Suppressor macrophage treated with lipopolysaccharide for 1 hour (primary cell): Measurements from ENCODE around the gene DPP10.

ENCODE experiments used
- DNase-seq, 3 donors: peaks; one replicate each; pipeline ENCODE4 v3.0.0-alpha.2; 2020 to 2022

The DPP10 gene

GRCh38 chr2:115484486-115484885 lies 1042.0 kb downstream of the DPP10 start:
- no peak for DNase-seq

GRCh38 chr2:115484983-115485382 lies 1042.5 kb downstream of the DPP10 start:
- no peak for DNase-seq

GRCh38 chr2:115491186-115491793 lies 1048.8 kb downstream of the DPP10 start:
- no peak for DNase-seq

GRCh38 chr2:115505331-115505730 lies 1062.9 kb downstream of the DPP10 start:
- DNase-seq = no peak

GRCh38 chr2:115520727-115521126 lies 1078.3 kb downstream of the DPP10 start:
- no peak for DNase-seq

- no peak for DNase-seq
Observed at GRCh38 chr2:115524452-115524851, 1082.0 kb downstream of the DPP10 start.

GRCh38 chr2:115529627-115530026 lies 1087.2 kb downstream of the DPP10 start:
- no peak for DNase-seq

- no peak for DNase-seq
Observed at GRCh38 chr2:115533081-115533480, 1090.6 kb downstream of the DPP10 start.

GRCh38 chr2:115541814-115542213 lies 1099.4 kb downstream of the DPP10 start:
- DNase-seq = no peak

- no peak for DNase-seq
Observed at GRCh38 chr2:115542331-115542730, 1099.9 kb downstream of the DPP10 start.

- no peak for DNase-seq
Observed at GRCh38 chr2:115543024-115543423, 1100.6 kb downstream of the DPP10 start.

- DNase-seq = no peak
Observed at GRCh38 chr2:115543461-115543860, 1101.0 kb downstream of the DPP10 start.

GRCh38 chr2:115549611-115550130 lies 1107.2 kb downstream of the DPP10 start:
- DNase-seq = no peak

GRCh38 chr2:115552726-115553125 lies 1110.3 kb downstream of the DPP10 start:
- DNase-seq = no peak

- no peak for DNase-seq
Observed at GRCh38 chr2:115554153-115554552, 1111.7 kb downstream of the DPP10 start.

GRCh38 chr2:115558725-115559124 lies 1116.3 kb downstream of the DPP10 start:
- DNase-seq = no peak

- no peak for DNase-seq
Observed at GRCh38 chr2:115560666-115561065, 1118.2 kb downstream of the DPP10 start.

- DNase-seq = no peak
Observed at GRCh38 chr2:115568643-115569042, 1126.2 kb downstream of the DPP10 start.

- DNase-seq = no peak
Observed at GRCh38 chr2:115569547-115569946, 1127.1 kb downstream of the DPP10 start.

GRCh38 chr2:115572746-115573145 lies 1130.3 kb downstream of the DPP10 start:
- no peak for DNase-seq

GRCh38 chr2:115573756-115574155 lies 1131.3 kb downstream of the DPP10 start:
- no peak for DNase-seq

- DNase-seq = no peak
Observed at GRCh38 chr2:115574667-115575066, 1132.2 kb downstream of the DPP10 start.

- no peak for DNase-seq
Observed at GRCh38 chr2:115580784-115581183, 1138.3 kb downstream of the DPP10 start.

GRCh38 chr2:115584507-115584906 lies 1142.1 kb downstream of the DPP10 start:
- no peak for DNase-seq

GRCh38 chr2:115596659-115597375 lies 1154.4 kb downstream of the DPP10 start:
- no peak for DNase-seq
